Right lobe of liver (tissue), 6 donors: ENCODE measurements around the gene SPRR1A. TPM values are rescaled to one million over a fixed set of nuclear protein-coding genes. Genes with fewer than 3 reads are reported as not detected.

ENCODE experiments used
- ATAC-seq, 4 donors: fragments of 200-7000 bp; cut with Tn5 transposase; one replicate each; pipeline ENCODE4 v1.9.1; 2020; ENCODE audit warnings: mild to moderate bottlenecking in 4 of 4, moderate library complexity in 4 of 4
- DNase-seq, 3 donors: peaks; one replicate each; pipeline ENCODE4 v3.0.0-alpha.2; 2020
- H3K27ac ChIP-seq, 3 donors: fragments of 200-600 bp; one replicate each; pipeline ENCODE4 v1.8.0; 2022
- H3K27me3 ChIP-seq, 2 donors: fragments of 200-600 bp; one replicate each; pipeline ENCODE4 v1.8.0; 2022
- H3K36me3 ChIP-seq, 4 donors: fragments of 200-600 bp; sonication (generic) in 1 of 4; one replicate each; pipeline versions ENCODE4 v1.5.1 to v1.8.0; 2017 to 2022; ENCODE audit warnings: control low read depth in 1 of 4
- H3K4me1 ChIP-seq, 4 donors: fragments of 200-600 bp; sonication (generic) in 1 of 4; one replicate each; pipeline versions ENCODE4 v1.5.1 to v1.8.0; 2017 to 2022; ENCODE audit warnings: control low read depth in 1 of 4
- H3K4me3 ChIP-seq, 3 donors: fragments of 200-600 bp; one replicate each; pipeline ENCODE4 v1.8.0; 2022
- H3K9me3 ChIP-seq, 4 donors: fragments of 200-600 bp; sonication (generic) in 1 of 4; one replicate each; pipeline versions ENCODE4 v1.5.1 to v1.8.0; 2017 to 2022; ENCODE audit warnings: control low read depth in 1 of 4
- CTCF ChIP-seq, 4 donors: fragments of 200-600 bp in 3 of 4; fragments of 450-650 bp in 1 of 4; IDR thresholded peaks; one replicate each; pipeline versions ENCODE4 v1.5.1 to v1.8.0; 2016 to 2022; ENCODE audit warnings: antibody characterized with exemption in 4 of 4, mild to moderate bottlenecking in 2 of 4
- POLR2A ChIP-seq: fragments of 450-650 bp; IDR thresholded peaks from one replicate; pipeline ENCODE4 v1.6.1; 2017; ENCODE audit warnings: antibody characterized with exemption, mild to moderate bottlenecking
- WGBS: methylation state at CpG from one replicate; pipeline ENCODE4 v1.1.6; 2018; ENCODE audit warnings: low coverage, low lambda C conversion rate; ENCODE audit not compliant: insufficient coverage; ENCODE audit errors: missing lambda C conversion rate; 5-methylcytosine and 5-hydroxymethylcytosine counted together
- intact Hi-C, 2 donors: fragments of 100-400 bp; cut with DNase I; formaldehyde crosslinking; loops; one replicate each; pipeline versions ENCODE4 v1.11.2 to v1.14.1; 2022
- total RNA-seq, 6 experiments: library from RNA; depleted of rRNA in 2 of 6; stranded (reverse); fragments of >200 nt in 2 of 6; fragmentation: NEBNext Ultra II Directional in 3 of 6; extraction: Animal tissue kit (Norgen Biotek cat#: 25700) in 3 of 6; gene quantifications; one replicate each; pipeline versions ENCODE4 v1.1.0 to v1.2.4, GENCODE V29; 2016 to 2023
- donor health status: DM: no; HTN: yes; CAD: no.
- donor health status: DM: no; HTN: no; CAD: no.
- donor health status: DM: no; HTN: no; CAD: no.
- donor health status: DM: no; HTN: yes; CAD: no.
- donor health status: DM: no; HTN: yes; CAD: no.

SPRR1A gene
- total RNA-seq, 6 experiments from 2014 or later: not detected

DNA sequence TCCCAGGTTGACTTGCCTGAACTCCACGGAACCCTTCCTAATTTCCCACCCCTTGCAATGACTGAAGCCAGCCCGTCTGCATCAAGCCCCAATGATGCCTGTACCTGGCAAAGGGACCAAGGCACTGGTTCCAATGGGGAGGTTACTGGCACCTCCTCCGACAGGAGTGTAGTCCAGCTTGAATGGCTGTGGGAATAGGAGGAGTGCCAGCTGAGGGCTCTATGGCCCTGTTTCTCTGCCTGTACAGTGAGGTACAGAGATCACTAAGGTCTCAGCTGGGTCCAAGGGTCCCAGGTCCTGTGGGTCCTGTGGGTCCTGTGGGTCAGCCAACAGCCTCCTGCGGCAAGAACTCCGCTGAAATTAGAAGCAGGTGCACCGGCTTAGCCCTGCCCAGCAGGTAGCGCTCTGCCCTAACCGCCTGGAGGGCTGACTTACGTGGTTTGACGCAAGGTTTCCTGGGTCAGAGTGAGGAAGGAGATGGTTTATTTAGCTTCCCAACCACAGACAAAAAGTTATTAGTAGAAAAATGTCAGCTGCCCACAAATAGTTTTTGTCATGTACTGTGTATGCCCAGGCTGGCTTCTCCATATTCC is 23.3 kb upstream of the SPRR1A start:
- H3K9me3 ChIP-seq: no peaks in the 10 kb centered on the region
- DNase-seq (peak in 1 of 3 donors; percentile 82), ATAC-seq (peak in 2 of 4 donors; percentile 39 to 42)
- no peak overlapping the region for H3K27ac ChIP-seq
- H3K4me3 ChIP-seq: no peak overlapping the region
- no peaks in the 10 kb centered on the region for H3K27me3 ChIP-seq
- peaks cover 0 to 6% (median 0%) of the 10 kb centered on the region in 4 donors for H3K4me1 ChIP-seq
- no peak for TF ChIP-seq CTCF (IDR thresholded peaks at IDR 0.05)
- TF ChIP-seq POLR2A: no peak
- H3K36me3 ChIP-seq: no peaks in the 10 kb centered on the region
- intact Hi-C loops: no loop called here
- 72% methylated on average over 4 of the region's 10 CpGs for WGBS

DNA sequence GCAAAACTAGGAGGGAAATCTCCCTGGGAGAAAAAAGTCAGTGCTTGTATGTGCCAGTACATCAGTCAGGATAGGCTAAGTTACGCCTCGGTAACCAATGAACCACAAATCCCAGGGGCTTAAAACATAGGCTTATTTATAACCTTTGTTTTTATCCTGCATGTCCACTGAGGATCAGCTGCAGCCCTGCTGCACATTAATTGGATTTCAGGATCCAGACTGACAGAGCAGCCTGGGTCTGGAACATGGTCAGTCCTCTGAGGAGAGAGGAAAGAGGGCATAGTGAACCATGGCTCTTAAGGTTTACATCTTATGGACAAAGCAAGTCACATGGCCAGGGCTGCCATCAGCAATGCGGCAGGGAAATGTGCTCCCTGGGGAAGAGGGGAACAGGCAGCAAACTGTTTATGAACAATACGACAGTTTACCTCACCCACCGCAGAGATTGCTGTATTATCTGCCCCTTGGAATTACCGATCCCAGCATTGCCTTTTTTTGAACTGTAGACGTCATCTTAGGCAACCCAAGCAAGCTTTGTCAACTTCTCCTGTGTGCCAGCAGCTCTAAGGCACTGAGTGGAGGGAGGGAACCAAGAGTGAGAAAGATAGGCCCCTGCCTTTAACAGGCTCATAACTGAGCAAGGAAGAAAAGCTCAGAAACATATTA is 22.5 kb upstream of the SPRR1A start:
- ATAC-seq: no peak

DNA sequence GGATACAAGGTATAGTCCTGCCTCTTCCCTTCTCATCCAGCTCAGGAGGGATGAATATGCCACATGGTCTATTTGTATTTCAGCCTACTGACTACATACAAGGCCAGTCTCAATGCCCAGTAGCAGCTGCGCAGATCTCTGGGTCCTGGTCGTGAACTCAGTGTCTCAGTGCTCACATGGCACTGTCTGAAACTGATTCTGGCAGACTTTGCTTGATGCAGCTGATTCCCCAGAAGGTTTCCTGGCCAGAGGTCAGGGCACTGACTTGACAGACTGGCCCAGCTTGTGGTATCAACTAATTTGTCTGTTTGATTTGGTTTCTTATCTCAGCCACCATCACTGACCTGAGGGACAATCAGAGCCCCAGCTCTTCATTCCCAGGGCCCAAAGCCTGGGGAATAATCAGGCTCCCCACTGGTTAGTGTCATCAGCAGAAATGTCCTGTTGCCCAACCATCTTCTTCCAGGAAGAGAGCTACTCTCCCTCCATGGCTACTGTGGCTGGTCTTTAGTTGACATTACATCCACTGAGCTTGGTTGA is 20.9 kb upstream of the SPRR1A start:
- intact Hi-C loops: no loop called here
- H3K9me3 ChIP-seq: no peaks in the 10 kb centered on the region
- no peak for ATAC-seq
- no peaks in the 10 kb centered on the region for H3K36me3 ChIP-seq
- DNase-seq: no peak
- no peak overlapping the region for H3K27ac ChIP-seq
- no peak overlapping the region for H3K4me3 ChIP-seq
- H3K27me3 ChIP-seq: no peaks in the 10 kb centered on the region
- TF ChIP-seq CTCF (IDR thresholded peaks at IDR 0.05) (no peak), POLR2A (no peak)
- no CpG with 5 or more reads among the region's 2 CpGs for WGBS
- peaks cover 0 to 6% (median 0%) of the 10 kb centered on the region in 4 donors for H3K4me1 ChIP-seq

More for the DNA sequence above, 22.5 kb upstream of the SPRR1A start:
- 71% methylated on average over 4 of the region's 7 CpGs for WGBS
- intact Hi-C loops: no loop called here
- TF ChIP-seq CTCF (IDR thresholded peaks at IDR 0.05): no peak
- TF ChIP-seq POLR2A: no peak
- Histone ChIP-seq H3K9me3 (no peaks in the 10 kb centered on the region), H3K4me3 (no peak overlapping the region), H3K36me3 (no peaks in the 10 kb centered on the region), H3K27ac (no peak overlapping the region), H3K27me3 (no peaks in the 10 kb centered on the region), H3K4me1 (peaks cover 0 to 6% (median 0%) of the 10 kb centered on the region in 4 donors)
- DNase-seq: no peak

- H3K27me3 ChIP-seq: no peaks in the 10 kb centered on the region
- no peak overlapping the region for H3K27ac ChIP-seq
- 67% methylated on average over 1 of the region's 1 CpG for WGBS
- ATAC-seq: no peak
- no peaks in the 10 kb centered on the region for H3K9me3 ChIP-seq
- H3K4me1 ChIP-seq: no peaks in the 10 kb centered on the region
- no peak for TF ChIP-seq CTCF (IDR thresholded peaks at IDR 0.05)
- no peak for TF ChIP-seq POLR2A
- H3K4me3 ChIP-seq: no peak overlapping the region
- H3K36me3 ChIP-seq: no peaks in the 10 kb centered on the region
- DNase-seq: no peak
- intact Hi-C loops: no loop called here
These were observed 19.3 kb upstream of the SPRR1A start for GRCh38 chr1:152964536-152964935.
